DMS153 treated with DMSO at 0.1 percent for 48 hours (cell line): ENCODE results near the gene SCART1.

ENCODE experiments used
- DNase-seq: peaks from one replicate; lab custom pipeline; 2025; ENCODE audit not compliant: unreplicated experiment; lab: John Stamatoyannopoulos, UW

SCART1 gene

DNA sequence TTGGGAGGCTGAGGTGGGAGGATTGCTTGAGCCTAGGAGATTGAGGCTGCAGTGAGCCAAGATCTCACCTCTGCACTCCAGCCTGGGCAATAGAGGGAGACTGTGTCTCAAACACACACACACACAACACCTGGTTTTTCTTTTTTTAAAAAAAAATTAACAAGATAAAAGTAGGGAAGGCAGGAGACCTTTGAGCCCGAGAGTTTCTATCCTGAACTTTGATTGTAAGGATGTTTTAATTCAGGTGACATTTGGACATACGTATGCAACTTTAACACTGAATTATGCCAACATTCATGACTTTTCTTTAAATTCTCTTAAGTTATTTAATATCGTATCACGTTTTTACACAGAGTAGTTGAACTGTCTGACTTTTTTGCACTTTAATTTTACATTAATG, 61.7 kb downstream of the SCART1 start:
- no peak for DNase-seq

DNA sequence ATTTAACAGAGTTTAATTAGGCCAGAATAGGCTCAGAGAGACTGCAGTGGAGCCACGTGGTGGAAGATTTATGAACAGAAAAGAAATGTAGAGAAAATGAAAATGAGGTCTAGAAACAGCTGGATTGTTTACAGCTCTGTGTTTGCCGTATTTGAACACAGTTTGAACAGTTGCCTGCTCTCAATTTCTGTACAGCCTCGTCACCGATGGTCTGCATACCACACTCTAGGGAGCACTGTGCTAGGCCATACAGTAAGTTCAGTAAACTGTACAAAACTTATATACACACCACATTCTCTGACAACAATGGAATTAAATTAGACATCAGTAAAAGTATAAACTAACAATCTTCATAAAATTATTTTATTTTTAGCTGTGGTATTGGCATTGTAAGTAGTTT, 62.3 kb downstream of the SCART1 start:
- no peak for DNase-seq

DNA sequence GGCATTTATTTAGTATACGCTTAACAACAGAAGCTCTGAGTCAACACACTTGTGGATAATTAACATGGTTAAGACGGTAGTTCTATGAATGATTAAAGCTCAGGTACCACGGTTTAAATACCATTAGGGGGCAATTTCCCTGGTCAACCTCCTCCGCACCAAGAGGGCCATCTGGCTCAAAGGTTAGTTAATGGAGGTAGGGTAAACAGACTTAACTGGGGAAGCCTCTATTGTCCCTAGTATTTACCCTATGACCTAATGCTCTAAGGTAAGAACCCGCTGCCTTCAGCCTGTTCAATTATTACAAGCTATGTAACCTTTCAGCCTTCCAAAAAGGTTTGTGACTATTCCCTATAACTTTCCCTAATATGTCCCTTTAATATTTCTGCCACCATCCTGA, 64.8 kb downstream of the SCART1 start:
- DNase-seq, result peak; percentile 69
